CD4-positive, alpha-beta T cell treated with Interleukin-12 subunit alpha and Interleukin-12 subunit beta, for 1 hour (primary cell): ENCODE results near the gene DAPK1.

Experiments
- DNase-seq: peaks from one replicate; pipeline ENCODE4 v3.0.0-alpha.2; 2020

Gene DAPK1

DNA sequence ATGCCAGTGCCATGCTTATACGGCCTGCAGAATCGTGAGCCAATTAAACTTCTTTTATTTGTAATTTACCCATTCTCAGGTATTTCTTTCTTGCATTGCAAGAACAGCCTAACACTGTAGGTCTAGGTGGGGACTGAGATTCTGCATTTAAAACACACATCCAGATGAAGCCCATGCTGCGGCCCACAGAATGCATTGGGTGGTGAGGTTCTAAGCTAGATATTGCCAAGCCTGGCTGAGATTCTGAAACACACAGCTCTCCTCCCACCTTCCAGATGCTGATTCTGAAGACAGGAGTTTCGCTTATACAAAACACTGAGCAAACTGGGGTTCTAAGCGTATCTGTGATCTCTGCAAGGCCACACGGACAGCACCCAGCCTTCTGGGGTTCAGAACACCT is 75.1 kb downstream of the DAPK1 start:
- no peak for DNase-seq

DNA sequence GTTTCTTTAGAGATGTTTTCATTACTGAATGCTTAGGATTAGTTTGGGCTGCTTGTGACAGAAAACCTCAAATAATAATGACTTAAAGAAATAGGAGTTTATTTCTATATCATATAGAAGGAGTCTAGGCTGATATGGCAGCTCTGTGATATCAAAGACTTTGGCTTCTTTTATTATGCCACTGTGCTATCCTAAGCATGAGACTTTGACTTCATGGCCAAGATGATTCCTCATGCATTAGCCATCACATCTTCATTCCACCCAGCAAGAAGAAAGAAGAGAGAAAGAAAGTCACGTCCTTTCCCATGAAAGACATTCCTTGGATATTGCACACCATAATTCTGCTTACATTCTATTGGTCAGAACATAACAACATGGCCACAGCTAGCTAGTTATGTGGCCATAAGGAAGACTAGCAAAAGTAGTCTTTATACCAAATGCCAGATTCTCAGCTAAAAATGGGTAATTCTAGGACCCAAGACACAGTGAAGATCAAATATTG is 76.2 kb downstream of the DAPK1 start:
- DNase-seq: no peak

DNA sequence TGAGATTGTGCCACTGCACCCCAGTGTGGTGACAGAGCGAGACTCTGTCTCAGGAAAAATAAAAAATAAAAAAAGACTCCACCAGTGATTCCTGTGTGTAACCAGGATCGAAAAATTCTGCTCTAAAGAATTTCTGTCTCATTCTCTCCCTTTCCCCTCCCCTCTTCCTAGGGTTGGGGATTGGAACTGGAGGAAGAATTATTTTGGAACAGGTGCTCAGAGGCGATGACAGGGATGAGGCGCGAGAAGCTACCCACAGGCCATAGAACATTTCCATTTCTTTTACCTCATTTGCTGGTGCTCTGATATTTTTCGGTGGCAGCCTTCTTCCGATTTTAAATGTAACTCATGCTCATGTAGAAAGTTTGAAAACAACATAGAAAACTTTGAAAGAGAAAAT is 80.1 kb downstream of the DAPK1 start:
- no peak for DNase-seq

DNA sequence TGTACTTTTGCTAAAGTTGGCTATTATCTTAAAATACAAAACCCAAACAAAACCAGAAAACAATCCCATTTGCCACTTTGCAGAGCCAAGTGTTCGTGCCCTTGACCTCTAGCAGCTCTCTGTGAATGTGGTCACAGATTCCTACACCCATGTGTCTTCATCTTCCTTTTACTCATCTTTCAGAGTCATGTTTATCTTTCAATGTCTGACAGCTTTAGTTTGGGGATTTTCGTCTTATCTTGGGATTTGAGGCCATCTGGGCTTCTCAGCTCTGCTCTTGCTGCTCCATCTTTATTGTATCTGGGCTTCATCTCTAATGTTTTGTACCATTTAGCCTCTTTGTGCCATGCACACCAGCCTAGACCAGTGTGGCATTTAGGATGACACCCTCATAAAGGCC is 81.0 kb downstream of the DAPK1 start:
- DNase-seq: no peak

DNA sequence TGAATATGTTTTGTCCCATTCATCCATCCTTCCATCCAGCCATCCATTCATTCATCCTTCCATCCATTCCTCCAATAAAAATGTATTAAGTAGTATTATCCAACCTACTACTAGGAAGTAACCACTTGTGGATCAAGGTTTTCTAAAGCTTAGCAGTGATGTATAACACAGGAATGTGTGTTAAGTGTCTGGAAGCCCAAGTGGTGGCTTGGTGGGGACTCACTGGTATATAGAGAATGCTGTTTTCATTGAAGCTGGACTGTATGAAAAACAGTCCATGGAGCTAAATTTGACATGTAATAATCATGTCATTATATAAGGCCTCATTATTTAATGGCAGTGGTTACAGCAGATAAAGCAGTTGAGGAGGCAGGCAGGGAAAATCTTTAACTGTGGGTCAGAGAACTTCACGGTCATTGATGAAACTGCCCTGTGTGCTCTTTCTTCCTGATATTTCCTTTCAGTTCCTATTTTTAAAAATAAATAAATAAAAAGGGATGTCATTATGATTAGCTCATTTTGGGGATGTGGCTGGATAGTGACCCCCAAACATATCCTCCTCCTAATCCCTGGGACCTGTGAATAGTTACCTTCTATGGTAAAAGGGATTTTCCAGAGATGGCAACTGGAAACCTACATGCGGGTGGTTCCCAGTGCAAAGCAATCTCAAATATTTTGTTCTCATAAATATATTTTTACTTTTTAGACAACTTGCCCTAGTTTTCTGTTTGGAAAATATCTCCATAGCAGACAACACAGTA is 82.3 kb downstream of the DAPK1 start:
- no peak for DNase-seq

DNA sequence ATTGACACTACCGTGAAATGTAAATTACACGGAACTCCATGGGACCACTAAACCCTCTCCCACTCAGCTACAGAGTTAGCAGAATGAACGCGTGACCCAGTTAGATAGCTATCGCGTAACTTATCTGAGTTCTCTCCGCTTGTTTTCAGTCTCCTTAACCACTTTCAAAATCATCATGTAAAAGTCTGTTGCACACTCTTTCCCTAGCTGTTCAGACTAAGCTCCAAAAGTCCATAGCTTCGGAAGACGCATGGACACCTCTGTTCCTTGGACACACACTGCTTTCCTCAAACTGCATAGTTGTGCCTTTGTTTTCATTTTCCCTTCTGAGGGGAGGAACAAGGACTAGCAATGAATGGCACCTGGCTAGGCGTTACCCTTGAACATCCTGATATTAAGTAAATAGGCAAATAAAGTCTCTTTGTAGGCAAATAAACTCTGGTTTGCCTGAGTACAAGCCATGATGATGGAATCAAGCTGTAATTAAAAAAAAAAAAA is 83.3 kb downstream of the DAPK1 start:
- DNase-seq: no peak

DNA sequence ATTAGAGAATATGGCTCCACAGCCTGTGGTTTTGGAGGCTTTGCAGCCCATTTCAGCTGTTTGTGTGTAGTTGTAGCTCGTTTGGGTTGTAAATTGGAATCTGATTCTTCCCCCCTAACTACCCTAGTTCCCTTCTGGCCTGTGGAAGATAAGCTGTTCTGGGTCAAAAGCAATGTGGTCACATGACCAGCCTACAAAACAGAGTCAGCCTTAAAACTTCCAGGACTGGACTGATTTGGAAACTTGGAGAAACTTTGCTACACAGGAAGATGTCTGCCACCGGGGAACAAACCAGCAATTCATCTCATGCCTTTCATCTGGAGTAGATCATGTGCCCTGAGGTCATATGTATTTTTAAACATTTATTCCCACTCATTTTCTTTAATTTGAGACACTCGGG is 83.8 kb downstream of the DAPK1 start:
- no peak for DNase-seq

DNA sequence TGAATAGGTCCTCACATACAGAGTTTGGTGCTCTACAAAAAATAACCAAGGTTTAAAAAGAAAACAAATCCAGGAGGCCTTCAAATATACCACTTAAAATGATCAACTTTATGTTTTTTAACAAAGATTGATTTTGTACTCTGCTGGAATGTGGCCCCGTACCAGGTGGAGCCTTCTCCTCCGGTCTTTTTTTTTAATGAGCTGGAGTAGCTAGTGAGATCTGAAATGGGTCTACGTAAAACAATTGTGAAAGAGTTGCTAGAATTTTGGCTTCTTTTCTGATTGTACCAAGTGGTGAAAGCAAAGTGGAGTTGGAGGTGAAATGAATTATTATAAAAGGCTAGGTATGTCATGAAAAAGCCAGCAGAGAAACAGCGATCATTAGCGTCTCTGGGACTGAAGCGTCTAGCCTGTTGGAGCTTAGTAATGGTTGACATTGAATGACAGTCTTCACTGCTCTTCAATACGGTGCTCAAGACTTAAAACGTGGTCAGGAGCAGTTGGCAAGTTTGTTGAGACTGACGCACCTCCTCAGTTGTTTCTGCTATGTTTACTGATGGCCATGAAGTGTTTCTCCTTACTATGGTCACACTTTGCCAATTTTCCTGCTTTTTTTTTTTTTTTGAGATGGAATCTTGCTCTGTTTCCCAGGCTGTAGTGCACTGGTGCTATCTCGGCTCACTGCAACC is 84.4 kb downstream of the DAPK1 start:
- DNase-seq: no peak

DNA sequence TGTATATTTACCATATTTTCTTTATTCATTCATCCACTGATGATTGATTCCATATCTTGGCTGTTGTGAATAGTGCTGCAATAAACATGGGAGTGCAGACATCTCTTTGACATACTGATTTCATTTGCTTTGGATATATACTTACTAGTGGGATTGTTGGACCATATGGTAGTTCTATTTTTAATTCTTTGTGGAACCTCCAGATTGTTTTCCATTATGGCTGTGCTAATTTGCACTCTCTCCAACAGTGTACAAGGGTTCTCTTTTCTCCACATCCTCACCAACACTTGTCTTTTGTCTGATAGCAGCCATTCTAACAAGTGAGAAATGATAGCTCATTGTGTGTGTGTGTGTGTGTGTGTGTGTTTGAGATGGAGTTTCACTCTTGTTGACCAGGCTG is 86.7 kb downstream of the DAPK1 start:
- DNase-seq: no peak

DNA sequence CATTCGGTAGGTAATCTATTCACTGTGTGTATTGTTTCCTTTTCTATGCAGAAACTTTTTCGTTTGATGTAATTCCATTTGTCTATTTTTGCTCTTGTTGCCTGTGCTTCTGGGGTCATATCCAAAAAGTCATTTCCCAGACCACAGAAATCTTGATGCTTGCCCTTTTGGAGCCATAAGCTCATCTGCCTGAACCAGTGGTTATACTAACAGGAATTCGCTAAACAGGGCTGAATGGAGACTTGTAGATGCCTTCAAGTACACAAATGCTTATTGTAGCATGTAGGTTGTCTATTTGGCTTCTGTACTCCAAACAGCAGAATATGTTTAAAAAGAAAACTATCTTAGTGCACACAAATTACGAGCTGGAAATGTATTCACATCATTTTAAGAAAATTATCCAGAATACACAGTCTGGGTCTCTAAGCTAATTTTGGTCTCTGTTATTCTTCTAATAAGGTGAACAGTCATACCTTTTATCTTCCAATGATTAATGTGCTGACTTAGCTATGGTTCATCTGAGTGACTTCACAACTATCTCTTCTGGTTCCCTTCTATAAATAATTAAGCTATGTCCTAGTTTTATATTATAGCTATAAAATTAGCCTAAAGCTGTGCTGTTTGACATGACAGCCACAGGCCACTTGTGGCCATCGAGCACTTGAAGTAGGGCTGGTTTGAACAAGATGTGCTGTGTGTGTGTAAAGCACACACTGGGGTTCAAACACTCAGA is 87.6 kb downstream of the DAPK1 start:
- no peak for DNase-seq

DNA sequence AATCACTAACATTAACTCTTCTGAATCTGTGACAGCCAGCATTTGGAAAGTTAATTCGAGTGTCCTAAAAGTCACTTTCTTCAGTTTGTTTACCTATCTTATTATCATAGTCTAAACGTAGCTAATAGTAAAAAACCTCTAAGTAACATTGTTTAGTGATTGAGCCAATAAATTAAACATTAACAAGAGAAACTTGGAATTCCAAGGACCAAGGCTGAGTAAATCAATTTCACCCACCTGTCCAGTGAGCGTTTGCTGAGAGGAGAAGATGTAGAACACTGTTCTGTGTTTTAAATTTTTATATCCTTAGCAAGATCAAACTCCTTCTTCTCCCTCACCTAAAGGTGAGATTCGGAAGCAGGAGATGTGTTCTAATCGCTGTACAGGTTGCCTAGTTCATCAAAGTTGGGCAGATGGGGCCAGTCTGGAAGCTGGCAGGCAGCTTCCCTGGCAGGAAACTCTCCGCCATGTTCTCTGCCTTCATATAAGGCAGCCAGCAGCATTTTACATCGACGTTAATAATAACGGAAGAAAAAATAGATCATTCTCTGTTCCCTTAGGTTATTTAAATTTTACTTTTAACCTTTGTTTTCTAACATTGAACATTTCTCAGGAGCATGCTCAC is 89.2 kb downstream of the DAPK1 start:
- no peak for DNase-seq

DNA sequence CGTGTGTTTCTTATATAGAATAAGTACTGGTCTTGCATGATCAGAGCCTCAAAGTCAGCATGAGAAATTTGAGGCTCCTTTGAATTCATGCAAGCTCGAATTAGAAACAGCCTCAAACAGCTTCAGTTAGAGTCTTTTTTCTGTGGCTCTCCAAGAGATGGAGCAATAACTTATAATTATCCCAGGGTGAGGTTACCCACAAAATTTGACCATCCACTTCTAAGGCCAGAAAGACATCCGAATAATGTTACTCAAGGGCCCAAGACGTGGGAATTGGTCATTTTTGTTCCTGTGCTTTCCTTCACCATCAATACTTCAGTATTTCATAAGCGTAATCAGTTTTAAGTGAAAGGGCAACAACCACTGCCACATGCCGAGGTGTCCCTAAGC is 89.7 kb downstream of the DAPK1 start:
- no peak for DNase-seq

DNA sequence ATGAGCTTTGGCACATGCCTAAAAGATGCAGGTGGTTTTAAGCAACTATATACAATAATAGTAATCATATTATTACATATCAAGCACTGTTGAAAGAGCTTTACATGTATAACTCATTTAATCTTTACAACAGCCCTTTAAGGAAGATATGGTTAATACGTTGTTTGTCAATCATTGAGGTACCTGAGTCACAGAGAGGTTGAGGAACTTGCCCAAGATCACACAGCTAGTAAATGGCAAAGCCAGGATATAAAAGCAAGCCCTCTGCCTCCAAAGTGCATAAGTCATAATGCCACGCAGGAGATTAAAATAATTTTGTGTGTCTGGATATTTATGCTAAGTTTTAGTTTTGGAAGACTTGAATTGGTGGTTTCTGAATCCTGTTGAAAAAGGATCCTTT is 90.2 kb downstream of the DAPK1 start:
- no peak for DNase-seq

DNA sequence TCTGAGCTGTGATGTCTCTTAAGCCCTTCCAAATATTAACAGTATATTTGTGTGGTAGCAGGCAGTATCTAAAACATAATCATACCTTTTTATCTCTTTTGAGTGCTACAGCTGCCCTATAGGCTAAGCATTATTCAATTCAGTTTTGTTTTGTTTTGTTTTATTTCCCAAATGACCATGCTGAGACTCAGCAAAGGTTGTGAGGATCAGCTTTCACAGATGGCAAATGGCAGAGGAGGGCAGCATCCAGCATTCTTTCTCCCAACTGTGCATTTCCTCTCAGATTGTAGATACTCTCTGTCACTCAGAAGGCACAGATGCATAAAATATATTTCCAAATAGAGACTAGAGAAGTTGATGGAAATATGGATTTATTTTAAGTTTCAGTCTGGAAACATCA is 90.7 kb downstream of the DAPK1 start:
- no peak for DNase-seq

DNA sequence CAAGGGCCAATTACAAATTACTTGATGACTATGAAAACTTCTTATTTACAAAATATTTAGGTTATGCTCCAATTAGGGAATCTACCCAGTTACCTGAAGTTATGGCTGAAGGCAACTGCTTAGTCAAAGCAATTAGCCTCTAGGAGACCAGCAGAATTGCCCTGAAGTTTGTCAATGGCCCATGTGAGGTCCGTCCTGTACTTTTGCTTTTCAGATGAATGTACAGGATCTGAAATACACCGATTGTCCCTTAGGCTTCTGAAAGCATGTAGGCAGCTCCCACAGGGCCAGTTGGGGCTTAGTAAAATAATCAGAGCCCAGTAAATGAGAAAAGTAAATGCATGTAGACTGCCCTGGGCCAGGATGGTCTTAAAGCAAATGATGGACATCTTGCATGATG is 93.3 kb downstream of the DAPK1 start:
- DNase-seq: no peak

DNA sequence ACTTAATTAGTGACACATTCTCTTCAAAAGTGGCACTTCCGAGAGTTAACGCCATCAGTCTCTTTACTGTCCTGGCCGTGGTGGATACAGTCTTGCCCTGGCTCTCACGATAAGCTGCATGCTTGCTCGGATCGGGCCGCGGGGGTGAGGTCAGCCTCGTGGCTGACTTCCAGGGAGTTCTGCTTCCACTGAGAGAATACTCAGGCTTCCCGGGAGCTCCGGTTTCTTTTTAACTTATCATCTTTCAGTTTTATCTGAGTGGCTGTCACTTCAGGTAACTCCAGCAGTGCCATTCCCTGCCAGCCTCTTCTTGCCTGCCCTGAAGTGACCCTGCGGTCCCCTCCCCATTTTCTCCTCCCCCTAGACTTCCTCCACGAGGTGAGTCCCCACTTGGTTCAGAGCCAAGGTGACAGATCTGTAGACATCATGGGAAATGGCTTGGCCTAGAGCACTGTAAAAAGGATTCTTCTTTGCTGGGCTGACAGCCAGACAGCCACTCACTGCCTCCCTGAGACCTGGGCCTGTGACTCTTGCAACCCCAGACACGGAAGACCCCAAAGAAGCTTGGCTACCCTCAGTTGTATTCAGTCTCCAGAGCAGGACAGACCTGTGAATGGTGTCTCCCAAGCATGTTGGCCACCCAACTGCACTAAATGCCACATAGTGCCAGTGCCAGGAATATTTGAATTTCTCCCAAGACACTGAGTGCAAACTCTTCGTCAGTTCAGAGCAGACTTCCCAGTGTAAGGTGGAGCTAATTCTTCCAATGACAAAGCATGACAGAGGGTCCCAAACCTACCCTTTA is 95.1 kb downstream of the DAPK1 start:
- DNase-seq: no peak

DNA sequence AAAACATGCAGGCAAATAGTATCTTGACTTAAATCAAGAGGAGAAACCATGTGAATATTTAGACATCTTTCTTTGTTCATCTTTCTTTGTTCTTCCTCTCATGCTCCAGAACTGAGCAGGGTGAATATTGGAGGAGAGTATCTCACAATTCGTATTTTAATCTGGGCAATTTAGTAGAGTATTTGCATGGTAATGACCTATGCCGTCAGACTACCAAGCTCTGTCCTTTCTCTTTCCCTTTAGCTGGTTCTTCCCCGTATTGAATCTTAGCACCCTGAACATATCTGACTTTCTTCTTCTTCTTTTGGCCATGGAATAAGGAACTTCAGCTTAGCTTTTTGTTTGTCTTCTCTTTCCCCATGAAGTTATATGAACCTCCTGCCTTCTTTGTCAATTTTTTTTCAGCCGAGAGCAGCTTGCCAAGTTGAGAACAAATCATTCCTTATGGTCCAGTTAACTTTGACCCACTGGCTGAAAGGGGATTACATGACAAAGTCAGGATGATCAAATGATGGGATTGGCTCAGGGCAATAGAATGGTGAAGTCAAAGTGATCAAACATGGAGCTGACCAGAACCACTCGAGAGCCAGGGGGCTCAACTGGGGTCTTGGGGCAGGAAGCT is 95.8 kb downstream of the DAPK1 start:
- DNase-seq: no peak

DNA sequence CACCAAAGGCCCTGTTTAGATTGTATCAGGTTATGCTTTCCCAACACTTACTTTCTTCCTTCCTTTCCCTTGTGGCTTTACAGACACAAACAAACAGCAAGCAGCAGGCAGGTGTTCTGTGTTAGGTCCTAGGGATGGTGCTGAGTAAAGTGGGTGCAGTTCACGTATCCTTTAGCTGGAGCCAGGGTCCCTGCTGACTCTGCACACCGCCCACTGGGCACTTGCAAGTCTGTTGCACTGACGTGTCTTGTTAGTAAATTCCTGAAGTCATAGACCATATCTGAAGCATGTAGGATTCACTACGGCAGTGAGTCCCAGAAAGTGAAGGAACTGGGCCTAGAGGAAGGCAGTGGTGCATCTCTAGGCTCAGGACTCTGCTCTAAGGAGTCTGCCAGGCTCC is 96.5 kb downstream of the DAPK1 start:
- DNase-seq: no peak

DNA sequence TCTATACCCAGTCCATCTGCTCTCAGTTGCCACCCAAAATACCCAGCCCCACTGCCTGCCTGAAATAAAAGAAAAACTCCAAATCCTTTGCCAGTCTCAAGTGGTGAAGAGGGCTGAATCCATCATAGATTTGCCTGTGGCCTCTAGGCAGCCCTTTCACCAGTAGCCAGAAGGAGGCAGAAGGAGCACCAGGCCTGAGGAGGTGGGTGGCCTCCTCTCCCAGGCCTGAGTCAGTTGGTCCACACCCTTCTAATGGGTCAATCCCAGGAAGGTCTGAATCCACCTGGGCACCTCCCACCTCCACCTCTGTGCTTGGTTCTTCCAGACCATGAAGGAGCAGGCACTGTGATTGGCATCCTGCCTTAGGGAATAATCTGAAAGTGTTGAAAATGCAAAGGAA is 97.0 kb downstream of the DAPK1 start:
- no peak for DNase-seq

DNA sequence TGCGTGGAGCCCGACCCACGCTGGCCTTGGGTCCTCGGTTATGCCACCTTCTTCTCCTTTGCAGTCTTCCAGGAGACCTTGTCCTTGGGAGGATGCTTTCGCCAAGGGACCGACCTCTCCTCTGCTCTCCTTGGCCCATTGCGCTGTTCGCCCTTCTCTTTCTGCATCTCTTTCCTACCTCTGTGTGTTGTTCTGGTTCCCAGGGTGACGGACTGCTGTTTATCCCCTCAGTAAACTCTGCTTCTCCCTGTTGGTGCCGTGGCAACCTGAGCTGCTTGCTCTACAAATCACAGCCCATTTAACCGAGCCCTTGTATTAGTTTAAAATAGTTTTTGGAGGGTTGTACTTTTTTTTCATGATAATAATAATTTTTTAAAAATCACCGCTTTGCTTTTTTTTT is 97.9 kb downstream of the DAPK1 start:
- no peak for DNase-seq

DNA sequence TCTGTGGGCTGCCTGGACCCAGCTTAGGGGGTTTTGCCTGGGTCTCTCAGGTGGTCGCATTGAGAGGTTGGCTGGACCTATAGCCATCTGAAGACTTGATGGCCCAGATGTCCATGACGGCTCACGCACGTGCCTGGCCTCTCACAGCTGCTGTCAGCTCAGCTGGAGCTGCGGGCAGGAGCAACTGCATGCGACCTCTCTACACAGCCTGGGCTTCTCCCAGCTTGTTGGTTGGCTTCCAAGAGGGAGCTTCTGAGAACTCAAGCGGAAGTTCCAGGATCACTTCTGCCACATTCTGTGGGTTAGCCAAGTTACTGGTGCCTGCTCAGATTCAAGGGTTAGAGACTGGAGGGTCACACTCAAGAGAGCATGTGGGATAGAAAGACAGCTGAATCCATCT is 99.2 kb downstream of the DAPK1 start:
- DNase-seq: no peak
